ENCODE measurements around the gene FIS1.

The FIS1 gene

GRCh38 chr7:101234636-101235035 is 10.2 kb downstream of the FIS1 start:
- no peak for DNase-seq (ENCODE audit: low read depth in 2 of 2)

DNA sequence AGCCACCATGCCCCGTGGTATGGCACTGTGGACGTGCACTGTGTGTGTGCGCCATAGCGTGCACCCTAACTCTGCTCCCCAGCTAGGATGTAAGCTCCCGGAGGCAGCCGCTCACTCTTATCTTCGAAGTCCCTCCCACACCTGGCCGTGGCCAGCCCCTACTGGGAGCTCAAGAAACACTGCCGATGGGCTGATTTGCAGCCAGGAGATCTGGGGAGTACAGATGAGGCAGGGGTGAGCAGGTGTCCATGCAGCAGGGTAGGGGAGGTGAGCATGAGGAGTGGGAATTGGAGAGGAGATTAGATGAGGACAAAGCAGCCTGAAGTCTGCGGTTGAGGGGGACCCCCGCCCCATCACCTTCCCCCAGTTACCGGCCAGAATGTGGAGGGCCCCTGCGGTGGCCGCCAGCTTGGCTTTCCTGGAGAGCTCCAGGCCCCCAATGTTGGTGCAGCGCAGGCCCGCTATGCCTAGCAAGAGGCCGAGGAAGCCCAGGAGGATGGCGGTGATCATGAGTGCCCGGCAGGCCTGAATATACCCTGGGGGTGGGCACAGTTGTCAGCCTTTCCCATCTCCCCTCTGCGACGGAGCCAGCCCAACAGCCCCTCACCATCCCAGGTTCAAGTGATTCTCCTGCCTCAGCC is 10.9 kb downstream of the FIS1 start:
- no peak for DNase-seq (ENCODE audit: low read depth in 2 of 2)

GRCh38 chr7:101232141-101232850 is 12.6 kb downstream of the FIS1 start:
- DNase-seq (ENCODE audit: low read depth in 2 of 2): no peak

- DNase-seq (ENCODE audit: low read depth in 2 of 2): no peak
Measured at GRCh38 chr7:101231644-101232043, 13.2 kb downstream of the FIS1 start.

DNA sequence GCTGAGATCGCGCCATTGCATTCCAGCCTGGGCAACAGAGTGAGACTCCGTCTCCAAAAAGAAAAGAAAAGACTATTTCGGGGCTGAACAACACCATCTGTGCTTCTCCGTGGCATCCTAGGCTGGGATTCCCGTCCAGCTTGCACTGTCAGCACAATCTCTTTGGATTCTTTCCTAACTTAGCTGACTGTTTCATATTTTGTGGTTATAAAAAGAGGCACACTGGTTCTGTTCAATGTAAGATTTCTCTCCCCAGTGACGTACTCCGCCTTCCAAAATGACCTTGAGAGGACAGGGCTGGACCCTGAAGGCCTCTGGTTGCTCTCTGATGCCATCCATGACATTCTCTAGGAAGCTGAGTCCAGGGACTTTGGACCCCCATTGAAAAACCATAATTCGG is 18.2 kb downstream of the FIS1 start:
- no peak for DNase-seq (ENCODE audit: low read depth in 2 of 2)

DNA sequence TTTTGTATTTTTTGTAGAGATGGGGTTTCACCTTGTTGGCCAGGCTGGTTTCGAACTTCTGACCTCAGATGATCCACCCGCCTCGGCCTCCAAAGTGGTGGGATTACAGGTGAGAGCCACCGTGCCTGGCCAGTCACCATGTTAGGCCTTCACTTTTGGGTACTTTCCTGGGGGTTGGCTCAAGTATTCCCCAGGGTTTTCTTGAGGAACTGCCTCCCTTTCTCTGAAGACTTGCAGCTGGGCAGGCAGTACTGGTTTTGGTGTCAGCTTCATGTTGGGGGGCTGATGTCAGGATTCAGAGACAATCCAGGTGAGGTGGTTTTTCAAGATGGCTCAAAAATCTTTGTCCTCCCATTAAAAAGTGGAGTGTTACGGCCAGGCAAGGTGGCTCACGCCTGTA is 19.2 kb downstream of the FIS1 start:
- no peak for DNase-seq (ENCODE audit: low read depth in 2 of 2)

- no peak for DNase-seq (ENCODE audit: low read depth in 2 of 2)
Measured at GRCh38 chr7:101223528-101223927, 21.4 kb downstream of the FIS1 start.

DNA sequence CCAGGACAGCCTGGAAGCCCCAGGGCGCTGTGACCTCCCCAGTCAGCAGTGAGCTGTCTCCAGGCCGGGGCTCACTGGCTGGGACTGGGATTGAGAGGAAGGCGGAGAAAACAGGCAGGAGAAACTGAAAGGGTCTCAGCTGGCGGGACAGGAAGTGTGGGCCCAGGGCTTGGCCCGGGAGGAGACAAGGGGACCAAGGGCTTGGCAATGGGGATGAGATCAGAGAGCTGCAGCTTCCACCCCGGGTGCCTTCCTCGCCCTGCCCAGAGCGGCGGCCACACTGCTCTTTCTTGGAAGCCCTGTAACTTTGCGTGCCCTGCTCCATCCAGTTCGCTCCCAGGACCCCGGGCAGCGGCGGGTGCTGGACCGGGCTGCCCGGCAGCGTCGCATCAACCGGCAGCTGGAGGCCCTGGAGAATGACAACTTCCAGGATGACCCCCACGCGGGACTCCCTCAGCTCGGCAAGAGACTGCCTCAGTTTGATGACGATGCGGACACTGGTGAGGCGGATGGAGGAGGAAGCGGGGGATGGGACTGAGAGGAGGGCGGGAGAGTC is 22.5 kb downstream of the FIS1 start:
- DNase-seq (ENCODE audit: low read depth in 2 of 2): no peak

DNA sequence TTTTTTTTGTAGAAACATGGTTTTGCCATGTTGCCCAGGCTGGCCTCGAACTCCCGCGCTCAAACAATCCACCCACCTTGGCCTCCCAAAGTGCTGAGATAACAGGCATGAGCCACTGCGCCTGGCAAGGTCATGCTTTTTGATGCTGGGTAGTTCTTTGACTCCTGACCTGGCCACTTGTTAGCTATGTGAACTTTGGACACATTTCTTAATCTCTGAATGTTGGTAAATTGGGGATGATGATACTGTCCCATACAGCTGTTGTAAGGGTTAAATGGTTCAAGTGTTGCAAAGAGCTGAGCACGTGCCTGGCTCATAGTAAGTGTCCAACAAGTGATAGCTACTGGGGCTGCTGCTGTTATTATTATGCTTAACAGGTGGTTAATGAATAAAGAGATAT is 24.6 kb downstream of the FIS1 start:
- DNase-seq (ENCODE audit: low read depth in 2 of 2): no peak

- DNase-seq (ENCODE audit: low read depth in 2 of 2): no peak
Measured at GRCh38 chr7:101218236-101219125, 26.4 kb downstream of the FIS1 start.

DNA sequence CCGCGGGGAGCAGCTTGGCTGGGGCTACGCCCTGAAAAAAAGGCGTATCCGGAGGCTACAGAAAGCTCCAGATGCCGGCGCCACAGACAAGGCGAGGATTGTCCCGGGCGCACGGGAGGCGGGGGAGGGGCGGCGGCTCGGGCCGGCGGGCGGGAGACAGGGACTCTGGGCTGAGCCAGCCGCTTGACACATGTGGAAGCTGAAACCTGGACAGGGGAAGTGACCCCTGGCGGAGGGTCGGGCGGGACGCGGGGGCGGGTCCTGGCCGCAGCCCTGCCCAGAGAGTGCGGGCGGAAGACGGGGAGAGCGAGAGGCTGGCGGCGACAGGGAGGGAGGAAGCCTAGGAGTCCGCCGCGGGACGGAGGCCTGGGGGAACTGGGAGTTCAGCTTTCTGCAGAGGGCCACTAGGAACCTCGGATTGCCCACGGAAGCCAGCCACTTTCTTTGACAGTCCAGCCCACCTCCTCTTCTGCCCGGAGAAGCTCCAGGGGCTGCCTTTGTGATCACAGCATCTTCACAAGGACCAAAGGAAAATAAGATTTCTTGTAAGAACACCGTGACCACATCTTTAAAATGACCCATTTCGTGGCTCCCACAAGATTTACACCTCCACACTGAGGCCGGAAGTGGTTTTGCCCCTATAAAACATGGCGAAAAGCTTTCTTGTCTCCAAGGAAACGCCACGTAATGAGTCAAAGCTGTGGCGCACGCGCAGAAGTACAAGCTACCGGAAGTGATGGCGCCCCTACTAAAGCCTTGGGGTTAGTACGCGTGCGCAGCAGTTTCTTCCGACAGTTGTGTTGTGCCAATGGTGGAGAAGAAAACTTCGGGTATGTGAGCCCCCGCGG is 27.3 kb downstream of the FIS1 start, which contains the start of the genes PLOD3 and ZNHIT1:
TSS of gene PLOD3 (minus strand) at position 194 of the 848 bp plus-strand sequence. CDS start 307 bp downstream, outside the sequence.
TSS of gene ZNHIT1 (plus strand) at position 778 of the 848 bp plus-strand sequence. CDS start at position 809, 31 bp downstream.
- peak; percentile 89 to 92 for DNase-seq (ENCODE audit: low read depth in 2 of 2)

GRCh38 chr7:101216860-101217387 is 28.0 kb downstream of the FIS1 start:
- no peak for DNase-seq (ENCODE audit: low read depth in 2 of 2)

- DNase-seq (ENCODE audit: low read depth in 2 of 2): no peak
Measured at GRCh38 chr7:101216001-101216859, 28.7 kb downstream of the FIS1 start.

DNA sequence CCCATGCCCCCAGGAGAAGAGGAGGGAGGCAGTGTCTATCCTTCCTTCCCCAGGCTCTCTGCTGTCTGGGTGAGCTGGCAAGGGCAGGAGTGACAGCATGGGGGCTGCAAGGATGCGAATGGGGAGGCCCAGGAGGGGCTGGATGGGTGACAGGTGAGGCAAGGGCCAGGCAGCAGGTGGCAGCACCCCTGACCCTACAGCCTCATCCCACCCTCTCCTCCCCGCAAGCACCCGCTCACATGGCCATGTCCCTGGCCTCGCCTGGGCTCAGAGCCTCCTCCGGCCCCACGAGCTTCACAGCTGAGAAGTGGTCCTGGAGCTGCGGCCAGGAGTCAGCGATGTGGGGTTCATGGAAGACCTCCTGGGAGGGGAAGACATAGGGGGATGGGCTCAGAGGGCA is 32.9 kb downstream of the FIS1 start:
- DNase-seq (ENCODE audit: low read depth in 2 of 2): no peak

DNA sequence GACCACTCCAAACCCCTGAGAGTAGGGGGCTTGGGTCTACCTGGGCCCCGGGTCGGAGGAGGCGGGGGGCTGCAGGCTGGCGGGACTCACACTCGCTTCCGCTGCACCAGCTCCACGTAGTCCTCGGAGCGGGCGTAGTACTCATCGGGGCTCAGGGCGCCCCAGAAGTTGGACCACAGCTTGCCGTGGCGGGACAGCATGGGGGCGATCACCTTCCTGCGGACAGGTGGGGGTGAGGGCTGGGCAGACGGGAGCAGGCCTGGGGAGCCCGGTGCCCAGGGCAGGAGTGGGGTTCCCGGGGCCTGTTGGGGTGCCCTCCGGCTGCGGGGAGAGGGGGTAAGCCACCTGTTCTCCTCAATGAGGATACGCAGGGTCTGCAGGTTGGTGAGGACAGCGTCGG is 33.4 kb downstream of the FIS1 start:
- no peak for DNase-seq (ENCODE audit: low read depth in 2 of 2)

DNA sequence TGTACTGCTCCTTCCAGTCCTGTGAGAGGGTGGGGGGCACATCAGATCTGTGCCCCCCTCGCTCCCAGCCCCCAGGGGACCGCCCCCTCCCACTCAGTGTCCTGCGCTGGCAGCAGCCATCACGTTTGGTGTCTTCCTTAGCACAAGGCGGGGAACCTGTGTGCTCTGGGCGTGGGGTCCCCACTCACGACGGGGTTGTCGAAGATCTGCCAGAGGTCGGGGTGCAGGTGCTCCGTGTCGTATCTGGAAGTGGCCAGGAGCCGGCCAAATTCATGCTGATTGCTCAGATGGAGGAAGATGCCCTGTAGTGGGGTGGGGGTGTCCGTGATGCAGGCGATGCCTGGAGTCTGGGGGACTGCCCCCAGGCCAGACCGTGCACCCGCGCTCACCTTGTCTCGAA is 34.7 kb downstream of the FIS1 start:
- DNase-seq (ENCODE audit: low read depth in 2 of 2): no peak

GRCh38 chr7:101208794-101209193 is 36.1 kb downstream of the FIS1 start:
- DNase-seq (ENCODE audit: low read depth in 2 of 2): no peak

DNA sequence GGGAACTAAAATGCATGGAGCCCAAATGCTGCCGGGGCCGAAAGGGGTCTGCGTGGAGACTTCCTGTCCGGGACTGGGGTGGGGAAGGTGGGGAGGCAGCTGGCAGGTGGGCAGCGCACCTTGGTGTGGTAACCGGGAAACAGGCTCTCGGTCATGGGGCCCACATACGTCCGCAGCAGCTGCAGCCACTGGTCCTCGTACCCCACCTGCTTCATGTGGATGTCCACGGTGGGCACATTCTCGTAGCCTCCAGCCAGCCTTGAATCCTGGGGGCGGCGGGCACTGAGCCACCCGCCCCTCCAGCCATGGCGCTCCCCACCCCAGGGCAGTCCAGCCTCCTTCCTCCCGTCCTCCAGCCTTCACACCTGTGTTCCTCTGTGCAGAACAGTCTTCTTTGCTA is 37.4 kb downstream of the FIS1 start:
- DNase-seq (ENCODE audit: low read depth in 2 of 2): no peak

GRCh38 chr7:101206665-101207042 is 38.2 kb downstream of the FIS1 start:
- no peak for DNase-seq (ENCODE audit: low read depth in 2 of 2)
